ENCODE measurements around the gene GLTP.

DNA sequence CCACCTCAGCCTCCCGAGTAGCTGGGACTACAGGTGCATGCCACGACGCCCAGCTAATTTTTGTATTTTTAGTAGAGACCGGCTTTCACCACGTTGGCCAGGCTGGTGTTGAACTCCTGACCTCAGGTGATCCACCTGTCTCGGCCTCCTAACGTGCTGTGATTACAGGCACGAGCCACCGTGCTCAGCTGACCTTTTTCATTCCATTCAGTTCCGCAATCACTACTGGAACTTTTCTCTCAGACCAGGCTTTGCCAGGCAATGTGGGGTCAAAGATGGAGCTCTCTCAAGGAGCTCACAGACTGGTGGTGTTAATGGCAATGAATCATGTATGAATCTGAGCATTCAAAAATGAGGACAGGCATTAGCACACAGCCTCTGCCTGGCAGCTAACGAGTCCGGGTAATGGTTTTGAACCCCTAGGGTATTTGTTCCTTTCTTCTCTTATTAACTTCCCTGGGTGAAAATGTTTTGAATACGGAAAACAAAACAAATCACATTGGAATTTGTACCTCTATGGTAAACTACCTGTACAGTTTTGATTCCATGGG is 10.4 kb upstream of the GLTP start:
- TF ChIP-seq, protein P1, sequence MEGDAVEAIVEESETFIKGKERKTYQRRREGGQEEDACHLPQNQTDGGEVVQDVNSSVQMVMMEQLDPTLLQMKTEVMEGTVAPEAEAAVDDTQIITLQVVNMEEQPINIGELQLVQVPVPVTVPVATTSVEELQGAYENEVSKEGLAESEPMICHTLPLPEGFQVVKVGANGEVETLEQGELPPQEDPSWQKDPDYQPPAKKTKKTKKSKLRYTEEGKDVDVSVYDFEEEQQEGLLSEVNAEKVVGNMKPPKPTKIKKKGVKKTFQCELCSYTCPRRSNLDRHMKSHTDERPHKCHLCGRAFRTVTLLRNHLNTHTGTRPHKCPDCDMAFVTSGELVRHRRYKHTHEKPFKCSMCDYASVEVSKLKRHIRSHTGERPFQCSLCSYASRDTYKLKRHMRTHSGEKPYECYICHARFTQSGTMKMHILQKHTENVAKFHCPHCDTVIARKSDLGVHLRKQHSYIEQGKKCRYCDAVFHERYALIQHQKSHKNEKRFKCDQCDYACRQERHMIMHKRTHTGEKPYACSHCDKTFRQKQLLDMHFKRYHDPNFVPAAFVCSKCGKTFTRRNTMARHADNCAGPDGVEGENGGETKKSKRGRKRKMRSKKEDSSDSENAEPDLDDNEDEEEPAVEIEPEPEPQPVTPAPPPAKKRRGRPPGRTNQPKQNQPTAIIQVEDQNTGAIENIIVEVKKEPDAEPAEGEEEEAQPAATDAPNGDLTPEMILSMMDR (conservative IDR thresholded peaks at IDR 0.05 in 1 of 2, IDR thresholded peaks at IDR 0.05 in 1 of 2; ENCODE audit: extremely low read depth in 1 of 2, insufficient read depth in 1 of 2, low read depth in 1 of 2, low read length in 2 of 2), result no peak
- no peak for TF ChIP-seq EZH2 (IDR thresholded peaks at IDR 0.05; ENCODE audit: borderline replicate concordance, low read length)

Measured in mammary epithelial cell (primary cell).